ENCODE results near the gene DDX25.

DNA sequence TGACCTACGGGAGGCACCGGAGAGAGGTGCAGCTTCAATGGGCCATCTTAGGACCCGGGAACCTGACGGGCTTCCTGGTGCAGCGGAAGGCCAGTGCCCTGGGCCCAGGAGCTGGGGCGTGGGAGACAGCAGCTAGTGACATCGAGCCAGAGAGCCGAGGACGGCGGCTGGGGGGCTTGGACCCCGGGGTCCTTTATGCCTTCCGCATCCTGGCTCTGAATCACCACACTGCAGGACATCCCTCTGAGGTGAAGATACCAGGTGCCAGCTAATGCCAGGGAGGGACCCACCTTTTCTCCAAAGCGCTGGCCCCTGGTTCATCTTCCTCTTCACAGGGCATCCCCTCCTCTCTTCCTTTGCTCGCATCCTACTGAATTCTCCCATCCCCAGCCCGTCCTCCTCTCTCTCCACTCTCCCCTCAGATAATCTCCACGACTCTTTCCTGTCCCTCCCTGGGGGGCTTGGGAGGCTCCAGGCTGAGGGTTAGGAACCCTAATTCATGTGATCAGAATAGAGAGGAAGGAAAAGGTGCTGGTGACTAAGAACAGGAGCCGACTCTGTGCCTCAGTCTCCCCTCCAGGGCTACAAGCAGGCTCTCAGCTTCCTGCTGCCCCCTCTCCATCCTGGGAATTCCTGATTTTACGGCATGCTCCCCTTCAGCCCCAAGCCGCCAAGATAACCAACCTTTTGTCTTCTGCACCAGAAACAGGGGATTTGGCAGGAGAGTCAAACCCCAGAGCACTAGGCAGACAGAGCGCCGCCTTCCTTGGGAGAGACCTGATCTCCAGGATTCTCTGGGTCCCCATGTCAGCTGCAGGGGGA is 50.0 kb downstream of the DDX25 start:
- TF ChIP-seq, protein P1, sequence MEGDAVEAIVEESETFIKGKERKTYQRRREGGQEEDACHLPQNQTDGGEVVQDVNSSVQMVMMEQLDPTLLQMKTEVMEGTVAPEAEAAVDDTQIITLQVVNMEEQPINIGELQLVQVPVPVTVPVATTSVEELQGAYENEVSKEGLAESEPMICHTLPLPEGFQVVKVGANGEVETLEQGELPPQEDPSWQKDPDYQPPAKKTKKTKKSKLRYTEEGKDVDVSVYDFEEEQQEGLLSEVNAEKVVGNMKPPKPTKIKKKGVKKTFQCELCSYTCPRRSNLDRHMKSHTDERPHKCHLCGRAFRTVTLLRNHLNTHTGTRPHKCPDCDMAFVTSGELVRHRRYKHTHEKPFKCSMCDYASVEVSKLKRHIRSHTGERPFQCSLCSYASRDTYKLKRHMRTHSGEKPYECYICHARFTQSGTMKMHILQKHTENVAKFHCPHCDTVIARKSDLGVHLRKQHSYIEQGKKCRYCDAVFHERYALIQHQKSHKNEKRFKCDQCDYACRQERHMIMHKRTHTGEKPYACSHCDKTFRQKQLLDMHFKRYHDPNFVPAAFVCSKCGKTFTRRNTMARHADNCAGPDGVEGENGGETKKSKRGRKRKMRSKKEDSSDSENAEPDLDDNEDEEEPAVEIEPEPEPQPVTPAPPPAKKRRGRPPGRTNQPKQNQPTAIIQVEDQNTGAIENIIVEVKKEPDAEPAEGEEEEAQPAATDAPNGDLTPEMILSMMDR (conservative IDR thresholded peaks at IDR 0.05; ENCODE audit: low read depth, low read length): no peak
- TF ChIP-seq EZH2 (IDR thresholded peaks at IDR 0.05; ENCODE audit: low read length, unreplicated experiment) (no peak), EZH2phosphoT487 (IDR thresholded peaks at IDR 0.05; ENCODE audit: borderline replicate concordance, low read length) (no peak)
